GM12878 (cell line): ENCODE results near the gene IGFBP1.

ENCODE experiments used
- BCL11A ChIP-seq: IDR thresholded peaks from 2 replicates; pipeline ENCODE4 v1.6.1; 2011; ENCODE audit warnings: low read depth, low read length
- RUNX3 ChIP-seq: IDR thresholded peaks from 2 replicates; pipeline ENCODE4 v1.6.1; 2012; ENCODE audit warnings: low read length, inconsistent platforms

DNA sequence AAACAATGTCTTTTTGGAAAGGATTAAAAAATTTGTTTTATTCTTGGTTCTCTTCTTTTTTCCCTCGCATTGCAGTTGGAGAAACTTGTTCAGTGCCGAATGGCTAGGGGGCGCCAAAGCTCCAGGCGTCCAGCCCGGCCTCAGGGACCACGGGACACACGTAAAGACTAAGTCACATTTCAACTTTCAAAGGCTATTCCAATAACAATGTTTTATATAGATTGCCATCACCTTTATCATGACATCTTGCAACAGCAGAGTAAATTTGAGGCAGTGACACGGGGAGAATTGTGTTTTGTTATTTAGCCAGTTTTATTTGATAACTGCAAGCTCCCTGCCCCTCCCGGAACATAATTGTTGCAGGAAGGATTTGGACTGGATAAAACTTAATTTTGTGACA, 35.0 kb downstream of the IGFBP1 start:
- TF ChIP-seq BCL11A (no peak), RUNX3 (no peak)
